HG03025 (cell line): Measurements from ENCODE around the gene MVD.

Experiments used
- ATAC-seq: cut with Tn5 transposase; IDR thresholded peaks from one replicate; pipeline ENCODE4 v1.9.1; 2021; ENCODE audit warnings: mild to moderate bottlenecking, moderate library complexity; ENCODE audit not compliant: unreplicated experiment, low FRiP score

MVD gene

GRCh38 chr16:88645941-88646340 lies 16.9 kb downstream of the MVD start:
- no peak for ATAC-seq

DNA sequence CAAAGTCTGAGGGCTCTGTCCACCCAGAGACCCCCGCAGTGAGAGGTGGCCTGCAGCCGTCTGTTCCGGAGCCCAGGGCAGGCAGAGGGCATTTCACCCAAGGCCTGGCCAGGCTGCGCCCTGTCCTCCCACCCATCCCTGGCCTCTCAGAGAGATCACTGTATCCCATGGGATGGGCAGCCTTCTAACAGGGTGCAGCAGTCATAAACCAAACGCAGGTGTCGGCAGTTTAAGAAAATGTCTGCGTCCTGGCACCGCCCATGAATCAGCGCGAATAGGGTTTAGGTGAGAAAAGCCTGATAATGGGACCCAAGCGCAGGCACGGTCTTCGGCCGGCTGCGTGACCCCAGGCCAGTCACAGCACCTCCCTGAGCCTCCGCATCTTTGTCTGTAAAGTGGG lies 17.4 kb downstream of the MVD start:
- no peak for ATAC-seq

DNA sequence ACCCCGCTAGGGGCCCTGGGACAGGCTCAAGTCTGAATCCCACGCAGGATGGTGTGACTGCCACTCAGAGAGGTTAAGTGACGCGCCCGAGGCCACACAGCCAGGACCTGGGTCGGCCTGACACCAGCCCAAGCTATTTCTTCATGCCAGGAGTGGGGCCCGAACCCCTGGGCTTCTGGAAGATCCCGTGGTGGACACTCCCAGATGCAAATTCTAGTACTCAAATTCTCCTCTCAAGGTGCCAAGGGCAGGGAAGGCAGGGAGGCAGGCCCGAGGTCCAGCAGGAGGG lies 19.3 kb downstream of the MVD start:
- no peak for ATAC-seq

GRCh38 chr16:88642881-88643643 lies 19.8 kb downstream of the MVD start:
- ATAC-seq = no peak

DNA sequence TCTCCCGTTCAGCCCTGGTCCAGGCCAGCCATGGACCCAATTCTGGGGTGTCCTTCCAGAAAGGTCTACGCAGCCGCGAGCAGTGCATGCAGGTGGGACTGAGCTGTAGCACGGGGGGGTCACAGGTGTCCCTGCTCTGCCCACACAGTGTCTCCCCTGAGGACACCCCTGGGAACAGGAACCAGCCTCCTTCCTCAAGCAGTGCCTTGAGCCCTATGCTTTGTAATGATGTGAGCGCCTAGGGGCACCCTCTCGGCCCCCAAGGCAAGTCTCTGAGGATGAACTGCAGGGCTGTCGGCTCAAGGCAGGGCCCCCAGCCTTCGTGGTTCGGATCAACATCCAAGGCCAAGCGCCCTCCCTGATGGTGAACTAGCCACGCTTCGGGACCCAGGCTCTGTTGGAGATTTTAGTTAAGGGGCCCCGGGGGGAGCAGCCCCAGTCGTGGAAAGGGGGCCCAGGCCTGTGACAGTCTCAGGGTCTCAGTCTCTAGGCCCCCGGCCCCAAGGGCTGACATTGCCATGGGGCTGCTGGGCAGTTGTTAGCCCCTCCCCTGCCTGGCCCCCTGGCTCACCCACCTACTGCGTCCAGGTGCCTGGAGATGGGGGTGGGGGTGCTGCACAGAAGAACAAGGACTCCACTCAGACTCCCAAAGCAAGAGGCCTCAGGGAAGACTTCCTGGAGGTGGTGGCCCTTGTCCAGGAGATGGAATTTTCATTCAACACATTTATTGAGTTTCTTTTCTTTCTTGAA lies 22.2 kb downstream of the MVD start:
- no peak for ATAC-seq

- no peak for ATAC-seq
These were observed 22.8 kb downstream of the MVD start for GRCh38 chr16:88640039-88640495.

DNA sequence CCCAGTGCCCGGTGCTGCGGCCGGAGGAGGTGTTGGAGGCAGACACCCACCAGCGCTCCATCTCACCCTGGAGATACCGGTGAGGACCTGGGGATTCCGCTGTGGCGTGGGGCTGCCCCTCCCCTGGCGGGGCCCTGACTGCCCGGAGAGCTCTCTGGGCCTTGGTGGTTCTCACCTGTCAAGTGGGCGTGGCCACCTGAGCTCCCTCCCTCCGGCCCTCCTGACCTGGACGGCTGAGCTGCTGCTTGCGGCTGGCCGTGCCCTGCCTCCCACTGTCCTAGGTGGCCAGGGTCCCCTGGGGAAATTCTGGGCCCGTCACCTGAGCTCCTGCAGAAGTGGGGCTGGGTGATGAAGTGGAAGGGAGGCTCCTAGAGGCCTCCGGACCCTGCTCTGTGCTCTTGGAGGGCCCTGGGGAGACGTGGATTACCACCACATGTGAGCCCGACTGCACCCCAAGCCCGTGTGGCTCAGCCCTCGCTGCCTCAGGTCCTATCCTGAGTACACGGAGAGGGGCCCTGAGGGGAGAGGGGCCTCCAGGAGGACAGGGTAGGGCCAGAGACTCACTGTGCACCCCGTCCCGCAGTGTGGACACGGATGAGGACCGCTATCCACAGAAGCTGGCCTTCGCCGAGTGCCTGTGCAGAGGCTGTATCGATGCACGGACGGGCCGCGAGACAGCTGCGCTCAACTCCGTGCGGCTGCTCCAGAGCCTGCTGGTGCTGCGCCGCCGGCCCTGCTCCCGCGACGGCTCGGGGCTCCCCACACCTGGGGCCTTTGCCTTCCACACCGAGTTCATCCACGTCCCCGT lies 23.5 kb downstream of the MVD start:
- ATAC-seq = no peak

DNA sequence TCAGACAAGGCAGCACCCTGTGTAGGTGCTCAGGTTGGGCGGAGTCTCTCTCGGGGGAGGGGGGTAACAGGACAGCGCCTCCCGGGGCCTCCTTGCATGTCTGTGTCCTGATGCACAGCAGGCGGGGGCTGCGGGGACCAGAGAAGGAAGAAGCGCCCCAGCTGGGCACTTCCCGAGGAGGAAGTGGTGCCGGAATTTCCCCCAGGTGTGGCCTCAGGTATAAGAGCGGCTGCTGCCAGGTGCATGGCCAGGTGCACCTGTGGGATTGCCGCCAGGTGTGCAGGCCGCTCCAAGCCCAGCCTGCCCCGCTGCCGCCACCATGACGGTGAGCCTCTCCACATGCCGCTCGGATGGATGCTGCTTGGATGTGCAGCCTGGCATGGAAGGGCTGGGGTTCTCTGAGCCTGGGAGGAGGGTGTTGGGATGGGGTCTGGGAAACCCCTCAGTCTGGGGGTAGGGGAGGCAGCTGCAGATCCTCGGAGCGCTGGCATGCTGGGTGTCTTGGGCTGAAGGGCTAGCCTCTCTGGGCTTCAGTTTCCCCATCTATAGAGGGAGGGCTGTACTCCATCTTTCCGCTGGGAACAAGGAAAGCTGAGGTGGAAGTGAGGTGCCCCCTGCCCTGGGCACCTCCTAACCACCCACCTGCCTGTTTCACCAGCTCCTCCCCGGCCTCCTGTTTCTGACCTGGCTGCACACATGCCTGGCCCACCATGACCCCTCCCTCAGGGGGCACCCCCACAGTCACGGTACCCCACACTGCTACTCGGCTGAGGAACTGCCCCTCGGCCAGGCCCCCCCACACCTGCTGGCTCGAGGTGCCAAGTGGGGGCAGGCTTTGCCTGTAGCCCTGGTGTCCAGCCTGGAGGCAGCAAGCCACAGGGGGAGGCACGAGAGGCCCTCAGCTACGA lies 24.3 kb downstream of the MVD start, which contains the start of gene IL17C:
Gene IL17C (plus strand): TSS at position 250 of the 908 bp plus-strand sequence. CDS start 70 bp downstream, at position 320.
- no peak for ATAC-seq

DNA sequence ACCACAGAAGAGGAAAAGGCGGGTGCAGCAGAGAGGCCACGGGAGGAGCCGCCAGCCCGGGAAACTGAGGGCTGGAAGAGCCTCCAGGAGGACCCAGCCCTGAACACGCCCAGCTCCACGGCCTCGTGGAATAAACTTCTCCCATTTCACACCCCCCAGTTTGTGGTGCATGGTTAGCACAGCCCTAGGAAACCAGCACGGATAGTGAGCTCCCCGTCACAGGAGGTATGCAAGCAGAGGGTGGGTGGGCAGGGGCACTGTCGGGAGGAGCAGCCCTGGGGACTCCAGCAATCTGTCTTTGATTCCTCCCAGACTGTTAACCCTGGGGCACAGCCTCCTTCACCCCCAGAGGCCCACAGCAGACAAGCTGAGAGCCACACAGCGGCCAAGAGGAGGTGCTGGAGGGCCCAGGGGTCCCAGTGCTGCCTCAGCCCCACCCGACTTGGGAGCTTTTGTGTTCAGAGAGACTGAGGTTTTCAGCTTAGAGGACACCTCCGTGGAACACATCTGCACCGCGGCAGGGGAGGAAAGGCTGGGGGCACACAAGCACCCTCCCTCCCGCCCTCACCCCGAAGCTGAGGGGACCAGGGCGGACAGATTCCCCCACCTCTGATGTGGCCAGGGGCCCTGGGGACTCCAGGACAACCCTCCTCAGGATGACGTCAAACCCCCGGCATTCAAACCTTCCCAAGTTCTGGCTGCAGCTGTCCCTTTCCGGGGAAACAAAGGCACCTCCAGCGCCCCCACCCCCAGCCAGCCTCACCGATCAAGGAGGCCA lies 26.2 kb downstream of the MVD start:
- no peak for ATAC-seq

DNA sequence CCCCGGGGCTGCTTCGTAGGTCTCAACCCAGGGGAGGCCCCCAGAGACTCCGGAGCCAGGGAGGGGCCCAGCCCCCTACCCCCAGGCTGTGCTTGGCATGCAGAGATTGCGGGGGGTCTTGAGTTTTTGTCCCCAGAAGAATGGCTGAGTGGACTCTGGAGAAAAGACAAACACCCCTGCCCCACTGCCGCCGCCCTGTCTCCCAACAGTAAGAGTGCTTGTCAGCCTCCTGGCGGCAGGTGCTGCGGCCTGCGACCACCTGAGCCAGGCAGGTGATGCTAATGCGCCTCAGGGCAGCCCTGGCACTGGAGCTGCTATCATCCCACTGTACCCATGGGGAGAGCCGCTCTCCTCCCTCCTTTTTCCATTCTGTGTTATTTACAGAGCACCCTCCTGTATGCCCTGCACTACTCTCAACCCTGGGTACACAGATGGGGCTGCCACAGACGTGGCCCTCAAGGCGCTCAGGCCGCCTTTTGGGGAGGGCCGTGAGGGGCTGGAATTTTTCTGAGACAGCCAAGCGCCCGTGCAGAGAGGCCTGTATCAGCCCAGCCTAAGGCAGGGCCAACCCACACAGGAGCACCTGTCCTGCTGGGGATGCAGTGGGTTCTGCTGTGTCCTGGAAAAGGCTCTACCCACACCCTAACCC lies 27.1 kb downstream of the MVD start:
- ATAC-seq = no peak

GRCh38 chr16:88634994-88635670 lies 27.8 kb downstream of the MVD start:
- ATAC-seq = no peak

- ATAC-seq = no peak
These were observed 28.5 kb downstream of the MVD start for GRCh38 chr16:88634141-88634993.

GRCh38 chr16:88633684-88634140 lies 29.2 kb downstream of the MVD start:
- ATAC-seq = no peak

- ATAC-seq = no peak
These were observed 30.3 kb downstream of the MVD start for GRCh38 chr16:88632587-88632930.

GRCh38 chr16:88631920-88632586 lies 30.8 kb downstream of the MVD start:
- ATAC-seq = no peak

- ATAC-seq = no peak
These were observed 31.5 kb downstream of the MVD start for GRCh38 chr16:88631384-88631783.

DNA sequence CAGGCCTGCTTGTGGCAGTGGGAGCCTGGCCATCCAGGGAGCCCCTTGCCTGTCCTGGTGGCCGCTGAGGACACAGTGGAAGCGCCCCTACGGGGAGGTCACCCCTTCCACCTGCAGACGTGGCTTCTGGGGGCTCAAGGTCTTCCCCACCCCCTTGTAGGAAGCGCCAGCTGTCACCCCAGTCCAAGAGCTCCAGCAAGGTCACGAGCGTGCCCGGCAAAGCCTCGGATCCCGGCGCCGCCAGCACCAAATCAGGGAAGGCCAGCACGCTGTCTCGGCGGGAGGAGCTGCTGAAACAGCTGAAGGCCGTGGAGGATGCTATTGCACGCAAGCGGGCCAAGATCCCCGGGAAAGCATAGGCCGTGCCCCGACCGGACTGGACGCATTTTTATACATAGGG lies 31.9 kb downstream of the MVD start:
- no peak for ATAC-seq
